Lower leg skin (tissue), 3 donors: ENCODE data around the gene TERT.

ENCODE experiments used
- POLR2A ChIP-seq, 2 donors: fragments of 450-650 bp; IDR thresholded peaks; one replicate each; pipeline ENCODE4 v1.6.1; 2016 to 2017; ENCODE audit warnings: antibody characterized with exemption in 2 of 2, mild to moderate bottlenecking in 1 of 2, moderate library complexity in 1 of 2
- TF ChIP-seq, protein P1 (sequence below), 3 donors: fragments of 450-650 bp; IDR thresholded peaks; one replicate each; pipeline ENCODE4 v1.5.1; 2016; ENCODE audit warnings: antibody characterized with exemption in 3 of 3, mild to moderate bottlenecking in 3 of 3, moderate library complexity in 2 of 3

DNA sequence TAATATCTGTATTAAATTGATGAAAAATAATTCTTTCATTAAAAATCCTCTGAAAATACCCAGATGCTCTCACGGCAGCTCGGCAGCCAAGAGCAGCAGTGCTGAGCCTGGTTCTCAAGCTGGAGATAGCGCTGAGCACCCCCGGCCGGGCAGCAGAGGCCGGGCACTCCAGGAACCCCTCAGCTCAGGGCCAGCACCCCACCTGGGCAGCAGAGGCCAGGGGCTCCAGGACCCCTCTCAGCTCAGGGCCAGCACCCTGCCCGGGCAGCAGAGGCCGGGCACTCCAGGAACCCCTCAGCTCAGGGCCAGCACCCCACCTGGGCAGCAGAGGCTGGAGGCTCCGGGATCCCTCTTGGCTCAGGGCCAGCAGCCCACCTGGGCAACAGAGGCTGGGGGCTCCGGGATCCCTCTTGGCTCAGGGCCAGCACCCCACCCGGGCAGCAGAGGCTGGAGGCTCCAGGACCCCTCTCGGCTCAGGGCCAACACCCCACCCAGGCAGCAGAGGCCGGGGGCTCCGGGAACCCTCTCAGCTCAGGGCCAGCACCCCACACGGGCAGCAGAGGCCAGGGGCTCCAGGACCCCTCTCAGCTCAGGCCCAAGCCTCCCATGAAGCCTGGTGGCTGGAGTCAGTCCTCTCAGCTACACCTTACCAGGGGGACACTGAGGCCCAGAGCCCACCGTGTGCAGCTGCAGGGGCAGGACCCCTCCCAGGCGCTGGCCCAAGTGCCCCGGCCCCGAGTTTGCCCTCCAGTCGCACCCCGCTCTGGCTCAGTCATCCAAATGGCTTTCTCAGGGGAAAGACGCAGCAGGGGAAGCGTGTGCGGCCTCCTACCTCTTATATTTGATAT, 28.3 kb upstream of the TERT start:
- TF ChIP-seq, protein P1, sequence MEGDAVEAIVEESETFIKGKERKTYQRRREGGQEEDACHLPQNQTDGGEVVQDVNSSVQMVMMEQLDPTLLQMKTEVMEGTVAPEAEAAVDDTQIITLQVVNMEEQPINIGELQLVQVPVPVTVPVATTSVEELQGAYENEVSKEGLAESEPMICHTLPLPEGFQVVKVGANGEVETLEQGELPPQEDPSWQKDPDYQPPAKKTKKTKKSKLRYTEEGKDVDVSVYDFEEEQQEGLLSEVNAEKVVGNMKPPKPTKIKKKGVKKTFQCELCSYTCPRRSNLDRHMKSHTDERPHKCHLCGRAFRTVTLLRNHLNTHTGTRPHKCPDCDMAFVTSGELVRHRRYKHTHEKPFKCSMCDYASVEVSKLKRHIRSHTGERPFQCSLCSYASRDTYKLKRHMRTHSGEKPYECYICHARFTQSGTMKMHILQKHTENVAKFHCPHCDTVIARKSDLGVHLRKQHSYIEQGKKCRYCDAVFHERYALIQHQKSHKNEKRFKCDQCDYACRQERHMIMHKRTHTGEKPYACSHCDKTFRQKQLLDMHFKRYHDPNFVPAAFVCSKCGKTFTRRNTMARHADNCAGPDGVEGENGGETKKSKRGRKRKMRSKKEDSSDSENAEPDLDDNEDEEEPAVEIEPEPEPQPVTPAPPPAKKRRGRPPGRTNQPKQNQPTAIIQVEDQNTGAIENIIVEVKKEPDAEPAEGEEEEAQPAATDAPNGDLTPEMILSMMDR (IDR thresholded peaks at IDR 0.05): no peak
- TF ChIP-seq POLR2A (IDR thresholded peaks at IDR 0.05): no peak
